GM12873 (cell line): ENCODE results near the gene ACTR3.

Source experiments
- TF ChIP-seq, protein P1 (sequence below): IDR thresholded peaks from 2 replicates; pipeline ENCODE4 v1.5.1; 2012; ENCODE audit warnings: low read depth, mild to moderate bottlenecking, moderate library complexity, low read length, control low read depth; ENCODE audit not compliant: insufficient read depth; ENCODE audit errors: missing control alignments

Gene ACTR3

DNA sequence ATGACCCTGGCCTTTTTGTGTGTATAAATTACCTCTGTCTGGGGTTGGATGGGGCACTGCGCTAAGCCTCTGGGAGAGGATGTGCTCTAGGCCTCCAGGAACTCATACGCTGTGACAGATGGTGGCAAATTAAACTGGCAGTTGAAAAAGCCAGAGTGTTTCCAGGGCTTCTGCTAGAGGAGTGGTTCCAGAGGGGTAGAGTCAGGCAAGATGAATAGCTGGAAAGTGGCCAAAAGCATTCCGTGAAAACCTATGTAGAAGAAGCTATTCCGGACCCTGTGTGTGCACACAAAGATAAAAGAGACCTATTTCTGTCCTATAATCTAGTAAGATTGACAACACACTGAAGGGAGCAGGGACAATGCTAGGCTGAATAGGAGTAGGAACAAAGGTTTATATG lies 84.8 kb downstream of the ACTR3 start:
- TF ChIP-seq, protein P1, sequence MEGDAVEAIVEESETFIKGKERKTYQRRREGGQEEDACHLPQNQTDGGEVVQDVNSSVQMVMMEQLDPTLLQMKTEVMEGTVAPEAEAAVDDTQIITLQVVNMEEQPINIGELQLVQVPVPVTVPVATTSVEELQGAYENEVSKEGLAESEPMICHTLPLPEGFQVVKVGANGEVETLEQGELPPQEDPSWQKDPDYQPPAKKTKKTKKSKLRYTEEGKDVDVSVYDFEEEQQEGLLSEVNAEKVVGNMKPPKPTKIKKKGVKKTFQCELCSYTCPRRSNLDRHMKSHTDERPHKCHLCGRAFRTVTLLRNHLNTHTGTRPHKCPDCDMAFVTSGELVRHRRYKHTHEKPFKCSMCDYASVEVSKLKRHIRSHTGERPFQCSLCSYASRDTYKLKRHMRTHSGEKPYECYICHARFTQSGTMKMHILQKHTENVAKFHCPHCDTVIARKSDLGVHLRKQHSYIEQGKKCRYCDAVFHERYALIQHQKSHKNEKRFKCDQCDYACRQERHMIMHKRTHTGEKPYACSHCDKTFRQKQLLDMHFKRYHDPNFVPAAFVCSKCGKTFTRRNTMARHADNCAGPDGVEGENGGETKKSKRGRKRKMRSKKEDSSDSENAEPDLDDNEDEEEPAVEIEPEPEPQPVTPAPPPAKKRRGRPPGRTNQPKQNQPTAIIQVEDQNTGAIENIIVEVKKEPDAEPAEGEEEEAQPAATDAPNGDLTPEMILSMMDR: no peak

DNA sequence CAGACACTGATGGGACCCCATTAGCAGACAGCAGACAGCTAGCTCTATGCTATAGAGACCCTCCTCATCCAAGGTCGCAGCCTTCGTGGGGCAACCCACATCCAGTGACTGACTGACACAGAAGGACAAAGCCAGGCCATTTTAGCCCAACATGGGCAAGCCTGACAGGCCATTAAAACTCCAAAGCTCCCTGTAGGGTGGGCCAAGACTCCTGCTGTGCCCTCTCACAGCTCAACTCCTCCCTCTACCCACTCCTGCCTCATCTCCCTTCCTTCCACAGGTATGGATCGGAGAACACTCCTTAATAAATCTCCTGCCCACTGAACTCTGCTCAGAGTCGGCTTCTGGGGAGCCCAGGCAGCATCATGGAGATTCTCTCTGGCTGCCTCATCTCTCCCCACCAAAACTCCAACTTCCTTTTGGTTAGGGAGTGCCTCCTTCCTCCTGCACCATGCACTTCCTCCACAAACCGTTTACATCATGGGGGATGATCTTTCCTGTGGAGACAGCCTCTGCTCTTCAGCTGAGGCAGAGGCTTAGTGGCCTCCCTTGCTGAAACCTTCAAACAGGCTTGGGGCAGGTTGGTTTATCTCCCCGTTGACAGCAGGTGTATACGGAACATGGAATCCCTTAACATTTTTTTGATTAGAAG lies 86.5 kb downstream of the ACTR3 start:
- TF ChIP-seq, protein P1: no peak

- TF ChIP-seq, protein P1: no peak
Measured at GRCh38 chr2:113977060-113977659, 87.3 kb downstream of the ACTR3 start.

GRCh38 chr2:113977660-113978523 lies 88.0 kb downstream of the ACTR3 start:
- TF ChIP-seq, protein P1: no peak

DNA sequence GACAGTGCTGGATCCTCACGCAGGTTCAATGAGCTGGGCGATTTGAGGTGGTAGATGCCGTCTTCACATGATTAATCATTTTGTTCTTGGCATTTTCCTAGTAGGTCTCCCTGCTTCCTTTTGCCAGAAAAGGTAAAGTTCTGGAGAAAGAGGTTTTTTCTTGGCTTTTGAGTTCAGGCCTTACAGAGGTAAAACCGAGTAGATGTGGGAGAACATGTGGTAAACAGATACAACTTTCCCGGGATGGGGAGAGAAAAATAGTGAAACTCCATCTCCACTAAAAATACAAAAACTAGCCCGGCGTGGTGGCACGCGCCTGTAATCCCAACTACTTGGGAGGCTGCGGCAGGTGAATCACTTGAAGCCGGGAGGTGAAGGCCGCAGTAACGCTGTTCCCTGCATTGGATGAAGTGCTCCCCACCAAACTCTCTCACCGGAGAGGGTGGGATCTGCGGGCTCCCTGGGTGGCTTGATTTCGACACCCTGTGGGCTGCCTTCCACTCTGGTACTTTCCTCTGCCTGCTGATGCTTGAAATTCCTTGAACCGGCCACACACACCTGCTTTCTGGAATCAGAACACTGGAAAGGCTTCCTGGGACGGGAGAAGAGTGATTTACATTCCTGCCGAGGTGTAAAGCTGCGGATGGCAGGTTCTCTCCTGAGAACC lies 88.8 kb downstream of the ACTR3 start:
- TF ChIP-seq, protein P1: no peak

DNA sequence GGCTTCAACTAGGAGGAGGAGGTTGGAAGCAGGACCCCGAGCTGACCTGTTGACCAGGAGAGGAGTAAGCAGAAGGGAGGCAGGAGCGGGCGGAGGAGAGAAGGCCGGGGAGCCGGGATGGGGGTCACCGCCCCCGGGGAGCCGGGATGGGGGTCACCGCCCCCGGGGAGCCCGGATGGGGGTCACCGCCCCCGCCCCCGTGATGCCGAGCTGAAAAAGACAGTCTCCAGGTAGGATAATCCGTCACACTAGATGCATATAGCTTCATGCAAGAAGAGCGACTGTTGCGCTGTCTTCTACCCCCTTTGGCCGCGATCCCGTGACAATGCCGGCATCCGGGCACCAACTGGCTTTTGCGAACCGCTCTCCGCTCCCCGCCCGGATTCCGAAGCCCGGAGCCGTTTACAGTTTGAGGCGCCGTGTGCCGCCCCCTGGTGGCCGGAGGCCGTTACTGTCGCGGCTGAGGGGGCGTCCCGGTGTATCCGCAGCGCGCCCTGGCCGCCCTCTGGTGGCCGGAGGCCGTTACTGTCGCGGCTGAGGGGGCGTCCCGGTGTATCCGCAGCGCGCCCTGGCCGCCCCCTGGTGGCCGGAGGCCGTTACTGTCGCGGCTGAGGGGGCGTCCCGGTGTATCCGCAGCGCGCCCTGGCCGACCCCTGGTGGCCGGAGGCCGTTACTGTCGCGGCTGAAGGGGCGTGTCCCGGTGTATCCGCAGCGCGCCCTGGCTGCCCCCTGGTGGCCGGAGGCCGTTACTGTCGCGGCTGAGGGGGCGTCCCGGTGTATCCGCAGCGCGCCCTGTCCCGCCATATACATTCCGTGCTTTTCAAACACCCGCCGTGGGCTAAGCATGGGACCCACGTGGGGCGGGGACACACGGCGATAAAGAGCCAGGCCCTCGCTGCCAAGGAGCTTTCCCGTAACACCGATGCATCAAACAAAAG lies 89.6 kb downstream of the ACTR3 start:
- TF ChIP-seq, protein P1: peak; percentile 83
